B cell (primary cell): Measurements from ENCODE around the gene GRM2. TPM values are rescaled to one million over a fixed set of nuclear protein-coding genes. Genes with fewer than 3 reads are reported as not detected.

Experiments used
- ATAC-seq: fragments of 200-7000 bp; cut with Tn5 transposase; one replicate; pipeline ENCODE4 v1.10.0; 2021; ENCODE audit warnings: low read depth, mild to moderate bottlenecking, moderate number of reproducible peaks, moderate library complexity
- CTCF ChIA-PET: fragments of 350-600 bp; sonication (Branson Sonifier 250); formaldehyde crosslinking; loops from one replicate; lab custom pipeline; 2021; ENCODE audit warnings: antibody characterized with exemption, inconsistent platforms; lab: Charles Lee
- POLR2A ChIA-PET: fragments of 350-600 bp; sonication (Branson Sonifier 250); formaldehyde crosslinking; loops from one replicate; lab custom pipeline; 2021; ENCODE audit warnings: antibody characterized with exemption; lab: Charles Lee
- DNase-seq: peaks from one replicate; pipeline ENCODE4 v3.0.0; 2013
- H2AFZ ChIP-seq: 2 replicates; pipeline ENCODE4 v1.6.1; 2012; ENCODE audit warnings: mild to moderate bottlenecking, low read depth, low read length; ENCODE audit not compliant: insufficient read depth, poor library complexity, severe bottlenecking
- H3K27ac ChIP-seq, 2 donors: 1 replicate in 1 of 2; 2 replicates in 1 of 2; pipeline ENCODE4 v1.5.1; 2012 to 2013; ENCODE audit warnings: low read length in 2 of 2, mild to moderate bottlenecking in 2 of 2, moderate library complexity in 1 of 2
- H3K27me3 ChIP-seq, 4 experiments: fragments of 200-600 bp in 1 of 4; sonication (generic) in 1 of 4; replicated peaks in 1 of 4; 1 replicate in 2 of 4; 2 replicates in 2 of 4; pipeline versions ENCODE4 v1.6.1 to v1.7.0; 2013 to 2016; ENCODE audit warnings: low read length in 3 of 4, mild to moderate bottlenecking in 2 of 4, mixed read lengths in 1 of 4, moderate library complexity in 1 of 4; ENCODE audit not compliant: insufficient read depth in 4 of 4, control insufficient read depth in 3 of 4; ENCODE audit errors: control extremely low read depth in 1 of 4
- H3K36me3 ChIP-seq, 2 experiments: replicated peaks in 1 of 2; 1 replicate in 1 of 2; 2 replicates in 1 of 2; pipeline versions ENCODE4 v1.6.1 to v1.7.1; 2013; ENCODE audit warnings: low read length in 1 of 2; ENCODE audit not compliant: insufficient read depth in 2 of 2, control insufficient read depth in 1 of 2; ENCODE audit errors: control extremely low read depth in 1 of 2, extremely low read depth in 1 of 2
- H3K4me1 ChIP-seq, 2 donors: fragments of 200-600 bp in 1 of 2; sonication (generic) in 1 of 2; 1 replicate in 1 of 2; 2 replicates in 1 of 2; pipeline versions ENCODE4 v1.5.1 to v1.6.1; 2013 to 2017; ENCODE audit warnings: low read length in 2 of 2; ENCODE audit not compliant: control insufficient read depth in 2 of 2, insufficient read depth in 2 of 2
- H3K4me2 ChIP-seq: replicated peaks from 2 replicates; pipeline ENCODE3; 2012; ENCODE audit warnings: mild to moderate bottlenecking, low read depth, low read length; ENCODE audit not compliant: poor library complexity, severe bottlenecking
- H3K4me3 ChIP-seq, 5 experiments: fragments of 200-600 bp in 1 of 5; sonication (generic) in 1 of 5; 1 replicate in 3 of 5; 2 replicates in 2 of 5; pipeline versions ENCODE4 v1.5.1 to v1.7.0; 2011 to 2016; ENCODE audit warnings: low read length in 4 of 5, mild to moderate bottlenecking in 4 of 5, low read depth in 2 of 5, control low read depth in 1 of 5, moderate library complexity in 1 of 5; ENCODE audit not compliant: insufficient read depth in 1 of 5; ENCODE audit errors: control extremely low read depth in 1 of 5, extremely low read depth in 1 of 5
- H3K79me2 ChIP-seq: fragments of 200-600 bp; sonication (generic); one replicate; pipeline ENCODE4 v1.6.0; 2016; ENCODE audit warnings: low read length; ENCODE audit not compliant: control insufficient read depth, insufficient read depth
- H3K9ac ChIP-seq: fragments of 200-600 bp; sonication (generic); 2 replicates; pipeline ENCODE4 v1.6.1; 2017; ENCODE audit warnings: mild to moderate bottlenecking, low read length, moderate library complexity
- H3K9me3 ChIP-seq, 3 donors: one replicate each; pipeline versions ENCODE4 v1.6.1 to v1.7.1; 2013; ENCODE audit warnings: low read length in 2 of 3; ENCODE audit not compliant: control insufficient read depth in 2 of 3, insufficient read depth in 1 of 3; ENCODE audit errors: control extremely low read depth in 1 of 3
- H4K20me1 ChIP-seq: 2 replicates; pipeline ENCODE4 v1.6.0; 2012; ENCODE audit warnings: mild to moderate bottlenecking, low read length; ENCODE audit not compliant: insufficient read depth, control insufficient read depth, poor library complexity, severe bottlenecking
- H3K27ac Mint-ChIP-seq: one replicate; pipeline ENCODE4 v1.8.0; 2021; ENCODE audit warnings: mixed read lengths
- H3K27me3 Mint-ChIP-seq: one replicate; pipeline ENCODE4 v1.8.0; 2021; ENCODE audit warnings: mixed read lengths
- H3K4me1 Mint-ChIP-seq: one replicate; pipeline ENCODE4 v1.8.0; 2021; ENCODE audit warnings: mixed read lengths
- H3K4me3 Mint-ChIP-seq: one replicate; pipeline ENCODE4 v1.8.0; 2021; ENCODE audit warnings: mixed read lengths
- H3K9me3 Mint-ChIP-seq: one replicate; pipeline ENCODE4 v1.8.0; 2022; ENCODE audit warnings: mixed read lengths; ENCODE audit not compliant: insufficient read depth
- CTCF ChIP-seq: fragments of 200-600 bp; IDR thresholded peaks from one replicate; pipeline ENCODE4 v1.8.0; 2022; ENCODE audit warnings: antibody characterized with exemption, mild to moderate bottlenecking
- EZH2 ChIP-seq: IDR thresholded peaks from 2 replicates; pipeline ENCODE4 v1.6.1; 2012; ENCODE audit warnings: borderline replicate concordance, low read depth, mild to moderate bottlenecking, moderate library complexity, low read length; ENCODE audit not compliant: insufficient read depth, poor library complexity, severe bottlenecking
- WGBS: methylation state at CpG from one replicate; pipeline ENCODE4 v1.1.5; 2013; ENCODE audit warnings: missing lambda C conversion rate; ENCODE audit not compliant: insufficient coverage; 5-methylcytosine and 5-hydroxymethylcytosine counted together
- intact Hi-C: fragments of 100-400 bp; cut with micrococcal nuclease; formaldehyde crosslinking; loops from one replicate; pipeline ENCODE4 v1.10.0; 2022
- polyA minus RNA-seq: library from RNA; depleted of rRNA, polyadenylated mRNA; stranded (reverse); fragments of >200 nt; gene quantifications from 2 replicates; pipeline ENCODE4 v1.2.3, GENCODE V29; 2012
- polyA plus RNA-seq: library from polyadenylated mRNA; depleted of rRNA; stranded (reverse); fragments of >200 nt; gene quantifications from 2 replicates; pipeline ENCODE4 v1.2.3, GENCODE V29; 2012
- total RNA-seq, 2 donors: library from RNA; stranded (reverse); fragments of 120-200 nt in 1 of 2; gene quantifications; 1 replicate in 1 of 2; 2 replicates in 1 of 2; pipeline versions ENCODE4 v1.2.3 to v1.2.4, GENCODE V29; 2013 to 2022

GRM2 gene
- total RNA-seq (0.86 and 1.1 TPM in 2 replicates), polyA plus RNA-seq (2.8 TPM in 2 replicates), polyA minus RNA-seq (0.34 and 0.36 TPM in 2 replicates)
- total RNA-seq (2013): 0.19 TPM

DNA sequence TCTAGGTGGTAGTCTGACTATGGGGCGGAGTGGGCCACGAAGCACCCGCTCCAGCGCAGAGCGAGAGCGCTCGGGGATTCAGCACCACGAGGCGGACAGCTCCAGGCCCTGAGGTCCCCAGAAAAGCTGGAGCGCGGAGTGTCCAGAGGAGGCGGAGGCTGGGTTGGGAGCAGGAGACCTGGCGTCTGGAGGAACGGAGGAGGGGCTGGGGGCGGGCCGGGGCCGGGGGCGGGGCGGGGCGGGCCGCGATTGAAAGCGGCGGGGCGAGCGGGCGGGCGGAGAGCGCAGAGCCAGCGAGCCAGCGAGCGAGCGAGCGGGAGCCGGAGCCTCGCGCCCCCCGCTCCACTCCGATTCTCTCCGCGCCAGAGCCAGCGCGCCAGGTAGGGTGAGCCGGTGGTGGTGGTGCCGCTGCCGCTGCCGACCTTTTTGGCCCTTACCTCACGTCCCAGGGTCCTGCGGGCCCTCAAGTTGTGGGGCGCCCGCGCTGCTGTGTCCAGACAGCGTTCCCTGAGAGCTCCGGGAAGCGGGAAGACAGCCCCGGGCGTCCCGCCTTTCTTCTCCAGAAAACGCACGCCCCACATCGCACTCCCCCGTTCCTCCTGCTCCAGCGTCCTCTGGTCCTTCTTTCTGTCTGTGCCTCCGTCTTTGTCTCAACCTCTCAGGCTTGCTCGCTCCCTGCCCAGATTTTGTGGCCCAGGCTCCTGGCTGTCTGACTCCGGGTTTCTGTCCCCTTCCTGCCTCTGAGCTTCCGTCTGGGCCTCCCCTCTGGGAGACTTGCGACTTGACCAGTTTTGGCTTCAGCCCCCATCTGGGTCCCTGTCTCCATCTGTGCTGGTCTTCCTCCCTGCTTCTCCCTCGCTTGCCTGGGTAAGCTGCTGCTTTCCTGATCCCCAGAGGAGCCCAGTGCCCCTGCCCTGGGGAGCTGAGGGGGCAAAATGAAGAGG is at the start of gene GRM2:
TSS of gene GRM2 (plus strand) at position 281 of the 944 bp plus-strand sequence. CDS start 1,916 bp downstream, outside the sequence.
- DNase-seq (no peak), ATAC-seq (peak; percentile 31)
- intact Hi-C loops: no loop called here
- no peaks in the 10 kb centered on the region for H3K27me3 Mint-ChIP-seq
- peaks cover 0 to 26% of the 10 kb centered on the region in 2 experiments for H3K36me3 ChIP-seq
- H3K4me3 Mint-ChIP-seq: no peak within 1 kb of the TSS
- H2AFZ ChIP-seq: no peak within 1 kb of the TSS
- peaks cover 21% of the 10 kb centered on the region for H4K20me1 ChIP-seq
- ChIA-PET POLR2A (no interaction called here), CTCF (no interaction called here)
- H3K9me3 ChIP-seq: no peaks in the 10 kb centered on the region
- 24% methylated on average over 63 of the region's 69 CpGs for WGBS
- no peak within 1 kb of the TSS for H3K4me3 ChIP-seq
- H3K4me1 Mint-ChIP-seq: peaks cover 4% of the 10 kb centered on the region
- H3K4me1 ChIP-seq: no peaks in the 10 kb centered on the region
- H3K27me3 ChIP-seq: no peaks in the 10 kb centered on the region
- H3K9me3 Mint-ChIP-seq: no peaks in the 10 kb centered on the region
- H3K27ac Mint-ChIP-seq: no peak within 1 kb of the TSS
- no peaks in the 10 kb centered on the region for H3K79me2 ChIP-seq
- no peak within 1 kb of the TSS for H3K9ac ChIP-seq
- no peak within 1 kb of the TSS for H3K27ac ChIP-seq
- TF ChIP-seq EZH2 (no peak), CTCF (no peak)
- no peak within 1 kb of the TSS for H3K4me2 ChIP-seq

- no peaks in the 10 kb centered on the region for H3K4me1 ChIP-seq
- DNase-seq (no peak), ATAC-seq (no peak)
- no peak overlapping the region for H3K27ac ChIP-seq
- WGBS: no CpG with 5 or more reads among the region's 3 CpGs
- TF ChIP-seq CTCF (no peak), EZH2 (no peak)
- H3K4me2 ChIP-seq: no peak overlapping the region
- Mint-ChIP-seq H3K9me3 (no peaks in the 10 kb centered on the region), H3K4me1 (no peaks in the 10 kb centered on the region), H3K4me3 (no peak overlapping the region), H3K27me3 (no peaks in the 10 kb centered on the region), H3K27ac (no peak overlapping the region)
- H3K79me2 ChIP-seq: no peaks in the 10 kb centered on the region
- H2AFZ ChIP-seq: no peak overlapping the region
- no peaks in the 10 kb centered on the region for H3K9me3 ChIP-seq
- no peak overlapping the region for H3K4me3 ChIP-seq
- intact Hi-C loops: no loop called here
- POLR2A ChIA-PET: no interaction called here
- H4K20me1 ChIP-seq: no peaks in the 10 kb centered on the region
- H3K9ac ChIP-seq: no peak overlapping the region
- H3K27me3 ChIP-seq: no peaks in the 10 kb centered on the region
- CTCF ChIA-PET: interaction anchor here (1.4 to 1.5 kb wide), 2 partner anchors 12 kb away, joined by 3 to 5 read pairs; no protein-coding TSS in a partner anchor
- peaks cover 3 to 30% of the 10 kb centered on the region in 2 experiments for H3K36me3 ChIP-seq
These were observed 49.6 kb upstream of the GRM2 start for GRCh38 chr3:51657234-51657633.
